ENCODE results near the gene TRAM2. TPM values are rescaled to one million over a fixed set of nuclear protein-coding genes. Genes with fewer than 3 reads are reported as not detected.

TRAM2 gene
- total and polyA plus RNA-seq, 12 donors, result 2.2 to 17.9 (median 10.3) TPM

DNA sequence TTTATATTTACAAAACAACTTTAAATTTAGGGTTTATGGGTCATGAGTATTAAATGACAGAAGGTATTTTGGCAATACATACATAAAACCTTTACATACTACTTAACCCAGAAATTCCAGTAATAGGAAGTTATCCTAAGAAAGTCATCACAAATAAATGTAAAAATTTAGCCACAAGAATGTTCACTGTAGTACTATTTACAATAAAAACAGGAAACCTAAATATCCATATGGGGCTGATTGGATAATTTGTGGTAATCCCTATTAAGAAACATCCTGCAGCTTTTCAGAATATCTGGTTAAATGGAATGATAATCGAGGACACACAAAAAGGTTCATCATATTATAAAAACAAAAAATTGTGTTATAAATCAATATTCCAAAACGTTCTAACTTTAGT is 44.4 kb downstream of the TRAM2 start:
- Histone ChIP-seq H3K9me3 (replicated peaks in 1 of 3) (no peaks in the 10 kb centered on the region), H3K27me3 (no peaks in the 10 kb centered on the region), H3K27ac (no peak overlapping the region), H3K4me3 (no peak overlapping the region), H3K36me3 (replicated peaks in 1 of 2) (peaks cover 0 to 10% of the 10 kb centered on the region in 2 donors), H3K4me1 (replicated peaks in 1 of 2) (no peaks in the 10 kb centered on the region)
- TF ChIP-seq, protein P1, sequence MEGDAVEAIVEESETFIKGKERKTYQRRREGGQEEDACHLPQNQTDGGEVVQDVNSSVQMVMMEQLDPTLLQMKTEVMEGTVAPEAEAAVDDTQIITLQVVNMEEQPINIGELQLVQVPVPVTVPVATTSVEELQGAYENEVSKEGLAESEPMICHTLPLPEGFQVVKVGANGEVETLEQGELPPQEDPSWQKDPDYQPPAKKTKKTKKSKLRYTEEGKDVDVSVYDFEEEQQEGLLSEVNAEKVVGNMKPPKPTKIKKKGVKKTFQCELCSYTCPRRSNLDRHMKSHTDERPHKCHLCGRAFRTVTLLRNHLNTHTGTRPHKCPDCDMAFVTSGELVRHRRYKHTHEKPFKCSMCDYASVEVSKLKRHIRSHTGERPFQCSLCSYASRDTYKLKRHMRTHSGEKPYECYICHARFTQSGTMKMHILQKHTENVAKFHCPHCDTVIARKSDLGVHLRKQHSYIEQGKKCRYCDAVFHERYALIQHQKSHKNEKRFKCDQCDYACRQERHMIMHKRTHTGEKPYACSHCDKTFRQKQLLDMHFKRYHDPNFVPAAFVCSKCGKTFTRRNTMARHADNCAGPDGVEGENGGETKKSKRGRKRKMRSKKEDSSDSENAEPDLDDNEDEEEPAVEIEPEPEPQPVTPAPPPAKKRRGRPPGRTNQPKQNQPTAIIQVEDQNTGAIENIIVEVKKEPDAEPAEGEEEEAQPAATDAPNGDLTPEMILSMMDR (IDR thresholded peaks at IDR 0.05), result no peak
- no peak for TF ChIP-seq POLR2A (IDR thresholded peaks at IDR 0.05)
- WGBS, 4 donors, result 75 to 84% (median 76%) methylated on average over 2 of the region's 2 CpGs
- intact Hi-C loops (cut with DNase I), result no loop called here
- DNase-seq, result no peak

DNA sequence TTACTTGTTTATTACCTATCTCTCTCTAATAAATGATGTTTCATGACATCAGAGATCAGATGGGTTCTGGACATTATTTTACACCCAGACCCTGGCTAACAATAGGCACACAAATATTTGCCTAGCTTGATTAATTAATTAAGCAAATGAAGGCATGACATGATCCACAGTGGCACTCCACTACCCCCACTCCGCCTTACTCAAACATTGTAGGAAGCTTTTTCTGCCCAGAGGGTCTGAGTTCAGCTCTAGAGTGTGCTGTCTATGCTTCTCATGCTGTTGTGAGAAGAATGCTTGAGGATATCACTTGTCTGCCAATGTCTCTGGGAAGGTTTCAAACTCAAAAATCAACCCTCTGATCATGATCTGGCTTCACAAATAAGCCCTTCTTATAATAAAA is 45.0 kb downstream of the TRAM2 start:
- 88 to 100% (median 98%) methylated on average over 1 of the region's 1 CpG for WGBS, 4 donors
- Histone ChIP-seq H3K27ac (no peak overlapping the region), H3K27me3 (no peaks in the 10 kb centered on the region), H3K4me1 (replicated peaks in 1 of 2) (no peaks in the 10 kb centered on the region), H3K36me3 (replicated peaks in 1 of 2) (peaks cover 0 to 10% of the 10 kb centered on the region in 2 donors), H3K9me3 (replicated peaks in 1 of 3) (no peaks in the 10 kb centered on the region), H3K4me3 (no peak overlapping the region)
- TF ChIP-seq, protein P1 (IDR thresholded peaks at IDR 0.05), result no peak
- TF ChIP-seq POLR2A (IDR thresholded peaks at IDR 0.05), result no peak
- intact Hi-C loops (cut with DNase I), result no loop called here
- no peak for DNase-seq

DNA sequence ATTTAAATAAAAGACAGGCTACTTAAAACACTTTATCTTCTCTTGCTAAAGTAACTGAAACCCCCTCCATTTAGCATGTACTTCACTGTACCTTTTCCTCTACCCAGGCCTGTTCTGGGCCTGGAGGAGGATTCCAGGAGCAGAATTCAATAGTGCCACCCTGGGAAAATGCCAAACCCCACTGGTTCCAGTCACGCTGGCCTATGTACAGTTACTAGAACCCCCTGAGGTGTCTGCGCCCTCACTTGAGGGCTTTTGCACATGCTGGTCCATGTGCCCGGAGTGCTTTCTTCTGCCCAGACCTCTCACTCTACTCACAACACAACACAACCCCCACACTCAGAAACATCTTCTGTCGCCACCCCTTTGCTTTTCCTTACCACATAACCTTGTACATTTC is 45.5 kb downstream of the TRAM2 start:
- WGBS, 4 donors, result 95 to 99% (median 96%) methylated on average over 4 of the region's 4 CpGs
- intact Hi-C loops (cut with DNase I), result no loop called here
- Histone ChIP-seq H3K27me3 (no peaks in the 10 kb centered on the region), H3K27ac (no peak overlapping the region), H3K4me3 (no peak overlapping the region), H3K9me3 (replicated peaks in 1 of 3) (no peaks in the 10 kb centered on the region), H3K4me1 (replicated peaks in 1 of 2) (no peaks in the 10 kb centered on the region), H3K36me3 (replicated peaks in 1 of 2) (peaks cover 0 to 10% of the 10 kb centered on the region in 2 donors)
- TF ChIP-seq, protein P1 (IDR thresholded peaks at IDR 0.05), result no peak
- no peak for TF ChIP-seq POLR2A (IDR thresholded peaks at IDR 0.05)
- no peak for DNase-seq

DNA sequence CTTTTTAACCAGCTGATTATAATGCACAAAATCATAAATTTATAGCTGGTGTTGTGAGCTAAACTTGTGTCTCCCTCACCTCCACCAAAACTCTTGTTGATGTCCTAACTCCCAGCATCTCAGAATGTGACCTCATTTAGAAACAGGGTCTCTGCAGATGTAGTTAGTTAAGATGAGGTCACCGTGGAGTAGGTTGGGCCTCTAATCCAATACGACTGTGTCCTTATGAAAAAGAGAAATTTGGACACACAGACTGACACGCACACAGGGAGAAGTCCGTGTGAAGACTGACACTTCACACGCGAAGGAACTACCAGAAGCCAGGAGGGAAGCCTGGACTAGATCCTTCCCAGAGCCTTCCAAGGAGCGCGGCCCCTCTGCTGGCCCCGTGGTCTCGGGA is 46.5 kb downstream of the TRAM2 start:
- TF ChIP-seq POLR2A (IDR thresholded peaks at IDR 0.05), result no peak
- TF ChIP-seq, protein P1 (IDR thresholded peaks at IDR 0.05), result no peak
- no peak for DNase-seq
- WGBS, 4 donors, result 95 to 98% (median 96%) methylated on average over 10 of the region's 10 CpGs
- intact Hi-C loops (cut with DNase I), result no loop called here
- H3K4me1 ChIP-seq (replicated peaks in 1 of 2), result no peaks in the 10 kb centered on the region
- no peaks in the 10 kb centered on the region for H3K27me3 ChIP-seq
- no peak overlapping the region for H3K27ac ChIP-seq
- no peaks in the 10 kb centered on the region for H3K9me3 ChIP-seq (replicated peaks in 1 of 3)
- H3K4me3 ChIP-seq, result no peak overlapping the region
- H3K36me3 ChIP-seq (replicated peaks in 1 of 2), result peaks cover 0 to 8% of the 10 kb centered on the region in 2 donors

Data from adrenal gland (tissue), 12 donors.